ENCODE data around the gene LRRTM4.

DNA sequence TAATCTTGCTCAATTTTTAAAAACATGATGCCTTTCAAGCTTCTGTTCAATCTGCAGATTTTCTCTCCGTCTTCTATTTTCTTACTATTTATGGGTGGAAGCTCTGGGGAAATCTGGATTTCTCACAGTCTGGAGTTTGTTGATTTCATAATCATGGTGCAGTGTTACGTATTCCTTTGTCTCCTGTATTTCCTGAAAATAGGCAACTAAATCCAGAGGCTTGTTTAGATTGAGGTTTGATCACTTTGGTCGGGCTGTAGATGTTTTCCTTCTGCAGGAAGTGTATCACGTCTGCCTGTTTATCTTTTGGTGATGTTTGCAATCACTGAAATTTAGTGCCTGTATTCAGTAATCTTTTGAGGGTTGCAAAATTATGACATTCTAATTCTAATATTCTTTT lies 487.7 kb downstream of the LRRTM4 start:
- TF ChIP-seq, protein P1, sequence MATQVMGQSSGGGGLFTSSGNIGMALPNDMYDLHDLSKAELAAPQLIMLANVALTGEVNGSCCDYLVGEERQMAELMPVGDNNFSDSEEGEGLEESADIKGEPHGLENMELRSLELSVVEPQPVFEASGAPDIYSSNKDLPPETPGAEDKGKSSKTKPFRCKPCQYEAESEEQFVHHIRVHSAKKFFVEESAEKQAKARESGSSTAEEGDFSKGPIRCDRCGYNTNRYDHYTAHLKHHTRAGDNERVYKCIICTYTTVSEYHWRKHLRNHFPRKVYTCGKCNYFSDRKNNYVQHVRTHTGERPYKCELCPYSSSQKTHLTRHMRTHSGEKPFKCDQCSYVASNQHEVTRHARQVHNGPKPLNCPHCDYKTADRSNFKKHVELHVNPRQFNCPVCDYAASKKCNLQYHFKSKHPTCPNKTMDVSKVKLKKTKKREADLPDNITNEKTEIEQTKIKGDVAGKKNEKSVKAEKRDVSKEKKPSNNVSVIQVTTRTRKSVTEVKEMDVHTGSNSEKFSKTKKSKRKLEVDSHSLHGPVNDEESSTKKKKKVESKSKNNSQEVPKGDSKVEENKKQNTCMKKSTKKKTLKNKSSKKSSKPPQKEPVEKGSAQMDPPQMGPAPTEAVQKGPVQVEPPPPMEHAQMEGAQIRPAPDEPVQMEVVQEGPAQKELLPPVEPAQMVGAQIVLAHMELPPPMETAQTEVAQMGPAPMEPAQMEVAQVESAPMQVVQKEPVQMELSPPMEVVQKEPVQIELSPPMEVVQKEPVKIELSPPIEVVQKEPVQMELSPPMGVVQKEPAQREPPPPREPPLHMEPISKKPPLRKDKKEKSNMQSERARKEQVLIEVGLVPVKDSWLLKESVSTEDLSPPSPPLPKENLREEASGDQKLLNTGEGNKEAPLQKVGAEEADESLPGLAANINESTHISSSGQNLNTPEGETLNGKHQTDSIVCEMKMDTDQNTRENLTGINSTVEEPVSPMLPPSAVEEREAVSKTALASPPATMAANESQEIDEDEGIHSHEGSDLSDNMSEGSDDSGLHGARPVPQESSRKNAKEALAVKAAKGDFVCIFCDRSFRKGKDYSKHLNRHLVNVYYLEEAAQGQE (IDR thresholded peaks at IDR 0.05; ENCODE audit: insufficient read depth in 1 of 2, low read depth in 2 of 2, low read length in 2 of 2), result peak in 1 of 2 experiments; percentile 69; a peak in 2 of 4 replicates
- TF ChIP-seq SIN3A (IDR thresholded peaks at IDR 0.05; ENCODE audit: borderline replicate concordance, insufficient read depth, low read length) (peak; percentile 64; the same call in 1 of the 2 replicates), TAF1 (IDR thresholded peaks at IDR 0.05; ENCODE audit: borderline replicate concordance, insufficient read depth, low read length) (no peak), POLR2AphosphoS5 (IDR thresholded peaks at IDR 0.05; ENCODE audit: low read depth, low read length) (no peak)
